HG02884 (cell line): ENCODE data around the gene IRF5.

ENCODE experiments used
- ATAC-seq: cut with Tn5 transposase; IDR thresholded peaks from one replicate; pipeline ENCODE4 v1.9.1; 2021; ENCODE audit warnings: mild to moderate bottlenecking, moderate library complexity; ENCODE audit not compliant: unreplicated experiment

The IRF5 gene

GRCh38 chr7:128919881-128920799 is 17.6 kb upstream of the IRF5 start:
- no peak for ATAC-seq

GRCh38 chr7:128920913-128921582 is 16.7 kb upstream of the IRF5 start:
- ATAC-seq: no peak

- no peak for ATAC-seq
Observed at GRCh38 chr7:128921866-128922440, 15.8 kb upstream of the IRF5 start.

GRCh38 chr7:128922496-128923410 is 15.0 kb upstream of the IRF5 start:
- no peak for ATAC-seq

- no peak for ATAC-seq
Observed at GRCh38 chr7:128923411-128923800, 14.3 kb upstream of the IRF5 start.

GRCh38 chr7:128924707-128925588 is 12.8 kb upstream of the IRF5 start:
- ATAC-seq: no peak

GRCh38 chr7:128928159-128928813 is 9.4 kb upstream of the IRF5 start:
- ATAC-seq: no peak

GRCh38 chr7:128928882-128929788 is 8.6 kb upstream of the IRF5 start:
- ATAC-seq: no peak

GRCh38 chr7:128931190-128931798 is 6.4 kb upstream of the IRF5 start:
- no peak for ATAC-seq

GRCh38 chr7:128931965-128932861 is 5.5 kb upstream of the IRF5 start:
- no peak for ATAC-seq

- ATAC-seq: no peak
Observed at GRCh38 chr7:128932862-128933179, 4.9 kb upstream of the IRF5 start.

GRCh38 chr7:128933180-128933891 is 4.4 kb upstream of the IRF5 start:
- no peak for ATAC-seq

GRCh38 chr7:128934361-128935341 is 3.1 kb upstream of the IRF5 start:
- peak; percentile 37 for ATAC-seq

- no peak for ATAC-seq
Observed at GRCh38 chr7:128935342-128935730, 2.4 kb upstream of the IRF5 start.

- no peak for ATAC-seq
Observed at GRCh38 chr7:128936798-128937197, 929 bp upstream of the IRF5 start.
